ENCODE results near the gene TCL1B.

- TF ChIP-seq CTCF (IDR thresholded peaks at IDR 0.05; ENCODE audit: extremely low read depth in 1 of 2, insufficient read depth in 1 of 2, low read depth in 1 of 2, low read length in 2 of 2), result no peak
- TF ChIP-seq JUN (IDR thresholded peaks at IDR 0.05; ENCODE audit: borderline replicate concordance, insufficient read depth, insufficient read length, low read depth), result no peak
Observed at GRCh38 chr14:95664546-95664945, 21.7 kb upstream of the TCL1B start.

Measured in endothelial cell of umbilical vein (primary cell).